Central memory CD4-positive, alpha-beta T cell (primary cell): ENCODE results near the gene VPS35L.

Source experiments
- DNase-seq: peaks from one replicate; pipeline ENCODE4 v3.0.0; 2022

Gene VPS35L

GRCh38 chr16:19696961-19697360 is 141.5 kb downstream of the VPS35L start:
- DNase-seq: no peak

GRCh38 chr16:19697756-19698318 is 142.3 kb downstream of the VPS35L start:
- DNase-seq: no peak

- DNase-seq: no peak
These were observed 143.3 kb downstream of the VPS35L start for GRCh38 chr16:19698480-19699465.

GRCh38 chr16:19699472-19699871 is 144.0 kb downstream of the VPS35L start:
- no peak for DNase-seq

- DNase-seq: no peak
These were observed 144.8 kb downstream of the VPS35L start for GRCh38 chr16:19700319-19700781.

GRCh38 chr16:19701091-19701490 is 145.6 kb downstream of the VPS35L start:
- no peak for DNase-seq

GRCh38 chr16:19703172-19703889 is 147.8 kb downstream of the VPS35L start:
- no peak for DNase-seq

GRCh38 chr16:19704321-19705145 is 149.0 kb downstream of the VPS35L start:
- DNase-seq: no peak

GRCh38 chr16:19705146-19705501 is 149.6 kb downstream of the VPS35L start:
- DNase-seq: no peak

GRCh38 chr16:19705843-19706242 is 150.3 kb downstream of the VPS35L start:
- no peak for DNase-seq

GRCh38 chr16:19706846-19707245 is 151.3 kb downstream of the VPS35L start:
- DNase-seq: no peak

- no peak for DNase-seq
These were observed 152.2 kb downstream of the VPS35L start for GRCh38 chr16:19707569-19708295.

GRCh38 chr16:19708296-19709205 is 153.0 kb downstream of the VPS35L start:
- DNase-seq: no peak

GRCh38 chr16:19709381-19710136 is 154.1 kb downstream of the VPS35L start:
- no peak for DNase-seq

- DNase-seq: no peak
These were observed 154.8 kb downstream of the VPS35L start for GRCh38 chr16:19710191-19710908.

- no peak for DNase-seq
These were observed 155.6 kb downstream of the VPS35L start for GRCh38 chr16:19710991-19711545.

GRCh38 chr16:19711643-19712042 is 156.1 kb downstream of the VPS35L start:
- no peak for DNase-seq

GRCh38 chr16:19712418-19713058 is 157.0 kb downstream of the VPS35L start:
- no peak for DNase-seq
